Measurements from ENCODE around the gene DEFB112.

DNA sequence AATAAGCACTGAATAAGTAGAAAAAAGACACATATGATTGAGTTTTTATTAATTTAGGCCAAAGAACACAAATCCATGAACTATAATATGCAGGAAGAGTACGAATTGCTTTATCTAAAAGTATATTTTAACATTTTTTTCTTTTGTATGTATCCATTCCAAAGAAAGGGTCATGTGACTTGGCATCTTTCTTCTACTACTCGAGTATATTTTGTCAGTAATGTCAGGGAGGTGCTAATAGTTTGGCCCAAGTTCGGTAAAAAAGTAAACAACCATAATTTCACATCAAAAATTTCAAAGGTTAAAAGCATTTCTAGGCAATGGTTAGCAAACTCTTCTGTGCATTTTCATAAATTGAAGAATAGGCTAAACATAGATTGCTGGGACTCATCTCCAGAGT is 46.6 kb downstream of the DEFB112 start:
- TF ChIP-seq, protein P1, sequence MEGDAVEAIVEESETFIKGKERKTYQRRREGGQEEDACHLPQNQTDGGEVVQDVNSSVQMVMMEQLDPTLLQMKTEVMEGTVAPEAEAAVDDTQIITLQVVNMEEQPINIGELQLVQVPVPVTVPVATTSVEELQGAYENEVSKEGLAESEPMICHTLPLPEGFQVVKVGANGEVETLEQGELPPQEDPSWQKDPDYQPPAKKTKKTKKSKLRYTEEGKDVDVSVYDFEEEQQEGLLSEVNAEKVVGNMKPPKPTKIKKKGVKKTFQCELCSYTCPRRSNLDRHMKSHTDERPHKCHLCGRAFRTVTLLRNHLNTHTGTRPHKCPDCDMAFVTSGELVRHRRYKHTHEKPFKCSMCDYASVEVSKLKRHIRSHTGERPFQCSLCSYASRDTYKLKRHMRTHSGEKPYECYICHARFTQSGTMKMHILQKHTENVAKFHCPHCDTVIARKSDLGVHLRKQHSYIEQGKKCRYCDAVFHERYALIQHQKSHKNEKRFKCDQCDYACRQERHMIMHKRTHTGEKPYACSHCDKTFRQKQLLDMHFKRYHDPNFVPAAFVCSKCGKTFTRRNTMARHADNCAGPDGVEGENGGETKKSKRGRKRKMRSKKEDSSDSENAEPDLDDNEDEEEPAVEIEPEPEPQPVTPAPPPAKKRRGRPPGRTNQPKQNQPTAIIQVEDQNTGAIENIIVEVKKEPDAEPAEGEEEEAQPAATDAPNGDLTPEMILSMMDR (IDR thresholded peaks at IDR 0.05; ENCODE audit: low read depth, low read length) = no peak
- TF ChIP-seq POLR2A (IDR thresholded peaks at IDR 0.05; ENCODE audit: extremely low read depth, insufficient read length) (no peak), MAX (IDR thresholded peaks at IDR 0.05; ENCODE audit: low read depth, low read length) (no peak), MYC (IDR thresholded peaks at IDR 0.05; ENCODE audit: low read depth, low read length) (no peak)
